GM21576 (cell line): ENCODE measurements around the gene FBXL7.

ENCODE experiments used
- ATAC-seq: cut with Tn5 transposase; IDR thresholded peaks from one replicate; pipeline ENCODE4 v1.9.1; 2021; ENCODE audit warnings: mild to moderate bottlenecking, moderate library complexity; ENCODE audit not compliant: unreplicated experiment

FBXL7 gene

DNA sequence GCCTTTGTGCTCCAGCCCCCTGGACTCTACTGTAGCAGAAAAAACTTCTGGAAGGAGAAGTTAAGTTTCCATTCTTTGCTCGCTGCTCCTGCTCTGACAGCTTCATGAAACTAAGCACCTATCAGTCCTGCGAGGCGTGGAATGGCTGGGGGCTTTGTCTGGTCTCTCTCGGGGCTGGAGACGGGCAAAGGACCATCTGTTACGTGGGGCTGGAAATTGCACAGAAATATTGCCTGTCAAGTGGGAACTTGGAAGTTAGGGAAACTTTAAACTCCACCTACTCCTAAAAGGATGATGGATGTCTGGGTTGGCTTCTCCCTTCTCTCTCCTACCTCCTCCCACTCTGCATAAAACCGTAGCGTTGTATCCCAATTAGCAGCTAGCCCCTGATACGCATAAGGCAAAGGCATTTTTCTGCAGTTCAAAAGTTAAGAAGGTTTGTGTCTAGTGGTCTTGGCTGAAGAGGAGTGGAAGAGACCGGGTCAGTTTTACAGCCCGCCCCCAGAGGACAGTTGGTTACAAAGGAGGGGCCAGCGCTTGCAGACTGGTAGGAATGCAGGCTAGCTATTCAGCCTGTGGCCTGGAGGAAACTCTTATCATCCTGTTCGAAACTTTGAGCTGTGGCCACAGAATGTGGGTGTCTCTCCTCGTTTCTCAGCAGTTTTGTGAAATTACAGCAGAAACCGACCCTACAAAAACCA lies 1.3 kb downstream of the FBXL7 start:
- no peak for ATAC-seq

DNA sequence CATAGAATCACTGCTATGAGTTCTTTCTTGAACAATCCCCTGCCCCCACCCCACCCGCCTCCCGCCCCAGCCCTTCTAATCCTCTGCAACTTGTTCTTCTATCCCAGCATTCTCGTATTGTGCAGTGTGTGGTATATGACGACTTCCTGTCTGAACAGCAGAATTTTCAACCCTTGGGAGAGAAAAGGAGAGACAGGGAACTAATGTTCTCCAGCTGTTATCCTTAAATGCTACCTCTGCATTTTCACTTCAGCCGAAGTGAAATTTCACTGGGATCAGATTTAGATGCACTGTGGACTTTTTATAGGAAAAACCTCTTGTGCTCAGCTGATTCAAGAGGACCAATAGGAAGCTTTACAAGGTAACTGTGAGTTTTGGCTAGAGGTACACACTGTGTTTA lies 2.2 kb downstream of the FBXL7 start:
- ATAC-seq = no peak

DNA sequence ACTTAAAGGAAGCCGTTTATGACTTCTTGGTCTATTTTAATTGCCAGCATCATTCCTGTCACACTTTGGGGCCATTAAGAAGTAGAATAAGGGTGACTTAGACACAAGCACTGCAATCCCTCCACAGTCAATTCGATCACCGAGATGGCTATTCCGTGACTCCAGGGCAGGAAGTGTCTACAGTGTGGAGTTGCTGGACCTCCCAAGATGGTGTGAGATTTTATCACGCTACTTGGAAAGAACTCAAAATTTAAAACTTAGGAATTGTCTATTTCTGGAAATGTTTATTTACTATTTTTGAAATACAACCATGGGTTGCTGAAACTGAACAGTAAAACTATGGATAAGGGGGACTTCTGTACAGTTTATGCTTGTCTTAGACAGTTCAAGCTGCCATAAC lies 6.2 kb downstream of the FBXL7 start:
- no peak for ATAC-seq

DNA sequence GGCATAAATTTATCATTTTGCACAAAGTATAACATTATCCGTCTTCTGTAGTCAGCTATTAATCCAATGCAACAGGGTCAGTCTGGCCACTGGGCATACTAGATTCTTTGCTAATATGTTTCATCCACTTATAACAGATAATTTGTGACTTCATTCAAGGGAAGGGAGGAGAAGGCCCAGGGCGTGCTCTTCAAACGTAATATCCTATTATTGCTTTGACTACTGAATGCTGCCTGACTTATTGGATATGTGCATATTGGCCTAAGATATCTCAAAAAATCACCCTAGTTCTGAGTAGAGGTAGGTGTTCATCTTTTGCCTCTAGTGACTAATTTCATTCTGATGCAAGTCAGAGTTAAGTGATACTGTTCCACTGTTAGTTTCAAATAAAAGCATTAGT lies 6.9 kb downstream of the FBXL7 start:
- ATAC-seq = no peak

DNA sequence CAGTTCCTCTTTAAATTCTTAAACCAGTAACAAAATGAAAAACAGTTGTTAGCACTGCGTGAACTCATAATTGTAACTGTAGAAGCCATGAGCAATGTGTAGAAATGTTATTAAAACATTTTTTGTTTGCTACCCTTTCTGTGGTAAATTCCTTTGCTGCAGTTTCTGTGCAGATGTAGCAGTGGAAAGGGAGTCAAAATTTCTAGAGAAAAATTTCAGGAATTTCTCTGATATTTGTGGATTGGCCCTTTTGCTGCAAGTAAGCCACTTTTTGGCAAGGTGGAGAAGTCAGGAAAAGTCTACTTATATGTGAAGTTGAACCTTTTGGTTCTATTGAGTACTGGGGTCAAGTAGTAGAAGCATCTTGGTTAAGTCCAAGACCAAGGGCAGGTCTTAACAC lies 10.1 kb downstream of the FBXL7 start:
- ATAC-seq = no peak

DNA sequence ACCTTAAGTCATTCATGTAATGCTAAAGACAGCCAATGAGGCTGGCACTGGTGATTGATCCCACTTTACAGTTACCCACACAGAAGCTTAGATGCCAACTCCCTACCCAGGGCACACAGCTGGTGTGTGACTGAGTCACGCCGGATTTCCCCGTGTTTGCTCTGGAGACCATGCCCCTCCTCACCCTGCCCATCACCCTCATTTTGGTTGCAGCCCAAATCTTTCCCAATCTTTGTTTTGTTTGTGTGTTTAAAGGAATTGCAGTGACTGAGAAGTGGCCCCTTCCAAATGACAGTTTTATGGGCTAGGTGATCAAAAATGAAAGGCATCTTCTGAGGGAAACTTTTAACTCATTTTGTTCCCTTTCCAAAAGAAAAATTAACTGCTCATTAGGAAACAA lies 10.9 kb downstream of the FBXL7 start:
- no peak for ATAC-seq

DNA sequence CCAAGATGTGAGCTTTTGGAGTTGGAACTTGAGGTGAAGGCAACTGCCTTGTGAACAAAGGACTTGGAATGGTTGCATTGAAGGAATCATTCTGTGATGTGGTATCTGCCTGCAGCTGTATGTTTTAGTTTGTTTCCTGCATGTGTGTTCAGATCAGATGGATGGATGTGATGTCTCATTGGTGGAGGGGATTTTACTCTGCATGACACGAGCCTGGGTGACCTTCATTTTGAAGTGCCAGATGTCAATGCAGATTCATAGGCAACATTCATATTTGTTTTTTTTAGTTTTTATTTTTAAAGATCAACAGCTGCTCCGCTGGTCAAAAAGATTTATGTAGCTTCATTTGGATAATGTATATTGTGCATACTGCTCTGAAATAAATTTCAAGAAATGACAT lies 13.5 kb downstream of the FBXL7 start:
- no peak for ATAC-seq

DNA sequence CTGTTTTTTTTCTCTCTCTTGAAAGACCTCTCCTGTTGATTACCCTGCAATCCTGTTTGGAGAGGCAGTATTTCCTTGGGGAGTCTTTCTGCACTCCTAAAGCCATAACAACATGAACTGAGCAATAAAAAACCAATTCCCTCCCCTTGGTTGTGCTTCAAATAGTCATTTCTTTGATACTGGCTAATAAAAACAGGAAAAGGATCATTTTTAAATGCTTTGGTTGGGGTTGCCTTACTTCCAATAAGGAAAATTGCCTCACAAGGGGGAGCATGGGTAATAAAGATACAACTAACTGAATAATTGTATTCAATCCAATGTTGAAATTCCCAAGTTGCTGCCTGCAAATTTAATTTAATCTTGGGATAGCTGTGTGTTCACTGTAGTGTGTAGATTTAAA lies 13.9 kb downstream of the FBXL7 start:
- ATAC-seq = no peak

DNA sequence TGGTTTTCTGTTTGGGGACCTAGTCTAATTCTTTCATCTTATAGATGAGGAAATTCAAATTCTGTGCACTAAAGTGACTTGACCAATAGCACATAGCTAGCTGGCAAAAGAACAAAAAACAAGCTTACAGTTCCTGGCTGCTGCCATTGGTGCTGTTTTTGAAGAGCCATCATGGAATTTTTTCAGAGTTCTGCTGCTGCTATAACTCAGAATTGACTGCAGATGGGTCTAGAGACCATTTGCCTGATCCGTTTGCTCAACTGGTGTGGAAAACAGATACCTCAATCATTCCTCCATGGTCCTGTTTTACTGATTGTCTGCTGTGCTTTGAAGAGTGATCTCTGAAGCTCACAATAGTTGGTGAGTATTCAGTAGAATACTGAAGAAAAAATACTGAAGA lies 15.2 kb downstream of the FBXL7 start:
- ATAC-seq = no peak

DNA sequence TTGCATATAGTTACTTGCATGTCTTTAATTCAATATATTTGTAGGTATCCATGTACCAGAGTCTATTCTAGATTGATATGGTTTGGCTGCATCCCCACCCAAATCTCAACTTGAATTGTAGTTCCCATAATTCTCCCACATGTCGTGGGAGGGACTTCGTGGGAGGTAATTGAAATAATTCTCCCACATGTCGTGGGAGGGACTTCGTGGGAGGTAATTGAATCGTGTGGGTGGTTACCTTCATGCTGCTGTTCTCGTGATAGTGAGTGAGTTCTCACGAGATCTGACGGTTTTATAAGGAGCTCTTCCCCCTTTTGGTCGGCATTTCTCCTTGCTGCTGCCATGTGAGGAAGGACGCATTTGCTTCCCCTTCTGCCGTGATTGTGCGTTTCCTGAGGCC lies 16.5 kb downstream of the FBXL7 start:
- ATAC-seq = no peak

DNA sequence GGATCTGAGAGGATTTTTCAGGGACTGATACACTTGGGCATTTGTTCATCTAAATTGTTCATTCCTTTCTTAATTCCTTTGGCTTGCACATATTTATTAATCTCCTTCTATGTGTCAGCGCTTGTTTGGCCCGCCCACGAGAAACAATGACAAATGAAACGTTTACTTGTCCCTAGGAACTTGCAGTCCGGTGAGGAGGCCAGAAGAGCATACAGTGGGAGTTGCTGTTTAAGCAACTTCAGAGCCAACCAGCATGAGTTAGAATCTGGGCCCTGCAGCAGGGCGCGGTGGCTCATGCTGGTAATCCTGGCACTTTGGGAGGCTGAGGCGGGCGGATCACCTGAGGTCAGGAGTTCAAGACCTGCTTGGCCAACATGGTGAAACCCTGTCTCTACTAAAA lies 18.8 kb downstream of the FBXL7 start:
- ATAC-seq = no peak

DNA sequence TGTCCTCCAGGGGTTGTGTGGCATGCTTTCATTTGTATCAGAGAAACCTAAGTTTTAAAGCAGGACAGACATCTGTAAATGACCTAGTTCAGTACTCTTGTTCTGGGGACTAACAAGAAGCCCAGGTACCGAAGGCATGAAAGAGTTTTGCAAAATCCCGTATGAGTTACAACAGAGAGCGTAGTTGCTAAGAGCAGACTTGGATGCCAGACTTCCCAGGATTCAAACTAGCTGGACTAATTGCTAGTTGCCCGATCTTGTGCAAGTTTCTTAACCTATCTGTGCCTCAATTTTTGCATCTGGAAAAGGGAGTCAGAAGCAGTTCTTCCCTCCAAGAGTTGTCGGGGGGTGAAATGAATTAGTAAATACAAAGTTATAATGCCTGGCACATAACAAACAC lies 20.9 kb downstream of the FBXL7 start:
- no peak for ATAC-seq

DNA sequence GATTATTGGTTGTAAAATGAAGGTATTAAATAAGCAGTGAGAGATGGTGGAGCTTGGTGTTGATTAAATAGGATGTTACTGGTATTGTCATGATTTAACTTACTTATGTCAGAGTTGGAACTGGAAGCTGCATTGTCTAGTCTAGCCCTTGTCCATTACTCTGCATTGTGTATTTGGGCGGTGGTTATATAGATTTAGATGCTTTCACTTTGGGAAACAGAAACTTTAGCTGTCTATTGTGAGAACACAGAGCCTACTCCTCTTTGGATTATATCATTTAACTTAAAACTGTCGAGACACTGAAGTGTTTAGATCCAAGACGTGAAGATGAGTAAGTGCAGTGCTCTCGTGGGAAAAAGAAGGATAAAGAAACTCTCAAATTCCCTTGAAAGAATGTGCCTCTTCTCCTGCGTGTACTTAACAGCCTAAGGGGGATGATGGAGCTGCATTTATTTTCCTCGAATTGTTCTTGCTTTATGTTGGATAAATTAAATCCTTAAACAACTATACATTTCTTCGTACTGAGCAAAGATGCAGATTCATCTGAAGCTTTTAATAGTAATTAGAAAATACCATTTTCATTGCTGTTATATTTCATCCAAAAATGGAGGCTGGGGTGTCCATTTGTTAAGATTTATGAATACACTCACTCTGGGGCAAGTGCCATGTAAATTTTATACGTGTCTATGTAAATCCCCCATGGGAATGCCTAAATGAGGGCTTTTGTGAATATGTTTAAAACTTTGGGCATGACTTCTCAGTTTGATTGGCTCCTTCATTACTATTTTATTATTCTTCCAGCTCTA lies 21.6 kb downstream of the FBXL7 start:
- ATAC-seq = no peak

DNA sequence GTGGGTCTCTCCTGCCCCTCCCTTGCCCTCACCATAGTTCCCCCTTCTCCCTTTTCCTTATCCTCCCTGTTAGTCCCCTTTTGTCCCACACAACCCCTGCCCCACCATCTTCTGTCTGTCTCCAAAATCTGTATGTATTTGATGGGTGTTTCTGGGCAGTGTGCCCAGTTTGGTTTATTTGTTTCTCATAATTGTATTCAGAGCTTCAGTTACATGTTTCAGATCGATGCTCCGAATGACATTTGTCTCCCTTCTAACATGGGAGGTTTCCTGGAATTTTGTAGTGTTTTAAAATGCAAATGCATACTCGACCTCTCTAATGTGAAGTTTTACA lies 22.2 kb downstream of the FBXL7 start:
- no peak for ATAC-seq

DNA sequence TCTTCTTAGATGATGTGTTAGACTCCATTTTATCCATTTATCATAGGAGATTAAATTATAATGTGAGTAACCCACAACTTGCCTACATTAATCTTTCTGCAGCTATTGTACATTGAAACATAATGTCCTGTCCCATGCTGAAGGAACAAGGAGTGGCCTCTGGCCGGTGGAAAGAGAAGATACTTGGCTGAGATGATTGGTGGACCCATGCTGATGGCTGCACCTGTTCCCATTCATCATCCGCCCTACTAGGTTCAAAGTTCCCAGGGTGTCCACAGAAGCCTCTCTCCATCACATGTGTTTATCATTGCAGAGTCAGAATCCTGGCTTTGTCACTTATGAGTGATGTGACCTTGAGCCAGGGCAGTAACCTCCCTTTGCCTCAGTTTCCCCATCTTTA lies 24.7 kb downstream of the FBXL7 start:
- no peak for ATAC-seq

DNA sequence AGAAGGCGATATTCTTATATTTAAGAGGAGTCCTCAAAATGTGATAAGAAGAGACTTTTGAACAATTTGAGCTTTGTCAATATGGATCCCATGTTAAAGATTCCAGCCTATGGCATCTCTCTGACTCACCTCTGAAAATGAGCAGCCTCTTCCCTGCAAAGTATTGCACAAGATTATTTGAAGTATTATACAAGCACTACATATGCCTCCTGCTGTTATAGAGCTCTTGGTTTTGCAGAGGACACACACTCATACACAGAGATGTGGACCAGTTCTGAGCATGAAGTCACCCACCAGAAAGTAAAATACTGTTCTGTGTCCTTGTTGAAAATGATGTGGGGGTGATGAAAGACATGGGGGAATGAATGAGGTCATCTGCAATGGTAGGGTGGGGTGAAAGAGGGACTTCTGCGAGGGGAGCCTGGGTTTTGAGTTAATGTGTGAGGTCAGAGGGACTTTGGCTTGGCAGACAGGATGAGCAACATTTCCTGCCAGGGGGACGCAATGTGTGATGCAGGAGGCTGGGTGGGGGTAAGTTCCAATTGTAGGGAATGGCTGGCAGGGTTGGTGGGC lies 25.8 kb downstream of the FBXL7 start:
- no peak for ATAC-seq

DNA sequence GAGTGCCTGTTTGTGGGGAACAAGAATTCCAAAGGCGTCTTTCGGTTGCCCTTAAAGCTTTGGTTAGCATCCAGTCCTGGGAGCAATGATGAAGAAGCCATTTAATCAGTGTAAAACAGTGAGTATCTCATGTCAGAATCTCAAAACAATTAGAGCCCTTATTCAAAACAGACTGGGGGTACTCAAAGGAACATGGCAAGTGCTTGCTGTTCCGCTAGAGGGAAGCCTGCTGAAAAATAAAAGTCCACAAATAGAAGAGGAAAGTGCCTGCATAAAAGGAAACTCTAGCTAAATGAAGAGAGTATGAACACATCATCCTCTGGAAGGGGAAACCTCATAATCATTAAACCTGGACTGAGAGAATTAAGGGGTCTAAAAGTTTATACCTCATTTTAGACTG lies 26.4 kb downstream of the FBXL7 start:
- ATAC-seq = no peak

DNA sequence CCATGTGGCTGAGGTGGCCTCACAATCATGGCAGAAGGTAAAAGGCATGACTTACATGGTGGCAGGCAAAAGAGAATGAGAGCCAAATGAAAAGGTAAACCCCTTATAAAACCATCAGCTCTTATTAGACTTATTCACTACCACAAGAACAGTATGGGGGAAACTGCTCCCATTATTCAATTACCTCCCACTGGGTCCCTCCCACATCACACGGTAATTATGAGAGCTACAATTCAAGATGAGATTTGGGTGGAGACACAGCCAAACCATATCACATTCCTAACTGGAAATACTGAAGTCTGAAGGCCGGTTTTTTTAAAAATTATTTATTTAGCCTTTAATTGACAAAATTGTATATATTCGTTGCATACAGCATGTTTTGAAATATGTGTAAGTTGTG lies 28.5 kb downstream of the FBXL7 start:
- ATAC-seq = no peak

DNA sequence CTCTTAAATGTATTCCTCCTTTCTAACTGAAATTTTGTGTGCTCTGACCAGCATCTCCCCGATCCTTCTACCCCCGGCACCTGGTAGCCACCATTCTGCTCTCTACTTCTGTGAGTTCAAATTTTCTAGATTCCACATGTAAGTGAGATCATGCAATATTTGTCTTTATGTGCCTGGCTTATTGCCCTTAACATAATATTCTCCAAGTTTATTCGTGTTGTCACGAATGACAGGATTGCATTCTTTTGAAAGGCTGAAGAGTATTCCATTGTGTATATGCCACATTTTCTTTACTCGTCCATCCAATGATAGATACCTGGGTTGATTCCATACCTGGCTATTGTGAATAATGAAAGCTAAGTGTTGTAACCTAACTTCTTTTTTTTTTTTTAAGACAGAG lies 29.0 kb downstream of the FBXL7 start:
- ATAC-seq = no peak

DNA sequence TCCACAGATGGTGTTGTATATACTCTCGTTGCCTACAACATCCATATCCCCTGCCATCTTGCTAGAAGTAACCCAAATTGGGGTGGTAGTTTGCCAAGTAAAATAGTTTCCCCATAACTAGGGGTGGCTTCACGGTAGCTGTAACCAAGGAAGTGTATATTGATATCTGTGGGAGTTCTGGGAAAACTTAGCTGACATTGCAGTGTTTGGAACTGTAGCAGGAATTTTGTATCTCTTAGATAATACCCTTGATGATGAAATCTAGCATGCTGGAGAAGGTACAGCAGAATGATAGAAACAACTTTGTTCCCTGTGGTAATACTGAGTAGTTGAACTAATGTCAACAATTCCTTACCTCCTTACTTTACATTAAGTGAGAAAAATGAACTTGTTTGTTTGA lies 29.8 kb downstream of the FBXL7 start:
- ATAC-seq = no peak

DNA sequence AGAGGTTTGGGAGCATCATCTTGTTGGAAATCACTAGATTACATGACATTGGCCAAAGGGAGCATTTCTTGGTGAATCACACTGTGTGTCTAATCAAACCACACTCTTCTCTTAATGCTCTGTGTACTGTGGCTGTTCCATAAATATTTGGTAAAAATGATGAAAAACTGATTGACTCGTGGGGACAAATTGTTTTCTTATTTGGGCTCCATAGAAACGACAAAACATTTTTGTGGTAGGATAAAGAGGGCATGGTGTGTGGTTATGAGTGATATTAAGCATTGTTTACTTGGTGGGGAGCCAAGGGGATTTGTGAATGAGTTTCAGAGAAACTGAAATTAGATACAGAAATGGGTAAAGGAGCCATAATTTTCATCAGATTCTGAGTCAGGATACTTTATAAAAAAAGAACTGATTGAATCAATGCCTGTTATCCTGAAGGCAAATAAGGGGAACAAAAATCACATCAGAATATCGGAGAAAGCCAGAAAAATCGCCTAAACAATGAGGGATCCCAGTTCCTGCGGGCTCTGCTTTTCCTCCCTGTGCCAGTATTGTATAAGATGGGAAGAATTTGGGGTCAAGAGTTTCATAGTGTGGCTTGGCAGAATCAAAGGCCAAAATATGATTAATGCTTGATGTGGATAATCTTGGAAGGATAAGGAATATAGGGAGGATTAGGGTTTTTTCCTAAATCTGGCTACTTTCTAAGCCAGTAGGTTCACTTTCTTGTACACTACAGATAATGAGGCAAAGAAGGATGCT lies 33.3 kb downstream of the FBXL7 start:
- ATAC-seq = no peak

DNA sequence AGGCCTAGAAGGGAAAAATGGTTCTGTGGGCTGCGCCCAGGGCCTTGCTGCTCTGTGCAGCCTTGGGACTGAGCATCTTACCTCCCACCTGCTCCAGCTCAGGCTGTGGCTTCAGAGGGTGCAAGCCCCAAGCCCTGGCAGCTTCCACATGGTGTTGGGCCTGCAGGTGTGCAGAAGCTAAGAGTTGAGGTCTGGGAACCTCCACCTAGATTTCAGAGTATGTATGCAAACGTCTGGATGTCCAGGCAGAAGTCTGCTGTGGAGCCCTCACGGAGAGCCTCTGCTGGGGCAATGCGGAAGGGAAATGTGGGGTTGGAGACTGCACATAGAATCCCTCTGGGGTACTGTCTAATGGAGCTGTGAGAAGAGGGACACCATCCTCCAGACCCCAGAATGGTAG lies 36.0 kb downstream of the FBXL7 start:
- no peak for ATAC-seq
